Measurements from ENCODE around the gene TEC. TPM values are rescaled to one million over a fixed set of nuclear protein-coding genes. Genes with fewer than 3 reads are reported as not detected.

TEC gene
- polyA plus RNA-seq, 1 of the 3 experiments (the other 2 are of a cell fraction) = 0.85 TPM

DNA sequence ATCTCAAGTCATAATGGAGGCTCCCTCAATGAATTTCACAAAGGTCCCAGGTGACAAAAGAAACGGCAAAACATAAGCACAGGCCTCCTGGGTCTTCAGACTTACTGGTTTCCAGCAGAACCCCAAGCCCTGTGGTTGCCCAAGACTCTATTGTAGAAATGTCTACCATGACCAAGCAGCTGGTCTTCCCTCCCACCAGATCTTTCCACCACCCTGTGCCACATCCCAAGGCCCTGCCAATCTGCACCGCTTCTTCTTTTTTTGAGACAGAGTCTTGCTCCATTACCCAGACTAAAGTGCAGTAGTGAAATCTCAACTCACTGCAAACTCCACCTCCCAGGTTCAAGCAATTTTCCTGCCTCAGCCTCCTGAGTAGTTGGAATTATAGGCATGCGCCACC, 112.4 kb downstream of the TEC start (continued):
- TF ChIP-seq FOXJ3 (CRISPR knock-in tag; IDR thresholded peaks at IDR 0.05) = no peak
- TF ChIP-seq, protein P1, sequence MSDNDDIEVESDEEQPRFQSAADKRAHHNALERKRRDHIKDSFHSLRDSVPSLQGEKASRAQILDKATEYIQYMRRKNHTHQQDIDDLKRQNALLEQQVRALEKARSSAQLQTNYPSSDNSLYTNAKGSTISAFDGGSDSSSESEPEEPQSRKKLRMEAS (IDR thresholded peaks at IDR 0.05; ENCODE audit: low read depth) = no peak
- TF ChIP-seq JUND (IDR thresholded peaks at IDR 0.05) = no peak

DNA sequence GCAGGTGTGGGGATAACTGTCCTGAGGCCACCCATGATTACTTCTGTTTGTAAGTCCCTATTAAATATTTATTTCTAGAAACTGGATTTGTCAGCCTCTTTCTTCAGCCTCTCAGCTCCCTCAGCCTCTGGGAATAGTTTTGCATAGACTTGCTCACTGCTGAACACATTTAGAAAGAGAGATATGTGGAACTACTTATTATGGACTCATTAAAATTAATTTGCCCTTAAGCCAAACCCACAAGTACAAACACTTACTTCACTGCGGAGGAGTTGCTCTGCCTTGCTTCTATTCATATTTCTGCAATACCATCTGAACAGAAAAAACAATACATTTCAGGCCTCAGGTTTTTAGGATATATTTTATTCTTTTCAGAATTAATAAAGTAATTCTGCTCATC, 113.2 kb downstream of the TEC start:
- TF ChIP-seq SMC3 (IDR thresholded peaks at IDR 0.05; ENCODE audit: low read depth, low read length) = no peak
- TF ChIP-seq FOSL2 (IDR thresholded peaks at IDR 0.05; ENCODE audit: borderline replicate concordance, low read depth) = no peak
- TF ChIP-seq YY1 (IDR thresholded peaks at IDR 0.05; ENCODE audit: low read depth) = no peak
- TF ChIP-seq TEAD4 (IDR thresholded peaks at IDR 0.05; ENCODE audit: borderline replicate concordance, insufficient read depth) = no peak
- no peak for TF ChIP-seq JUND (IDR thresholded peaks at IDR 0.05)
- TF ChIP-seq, protein P2, sequence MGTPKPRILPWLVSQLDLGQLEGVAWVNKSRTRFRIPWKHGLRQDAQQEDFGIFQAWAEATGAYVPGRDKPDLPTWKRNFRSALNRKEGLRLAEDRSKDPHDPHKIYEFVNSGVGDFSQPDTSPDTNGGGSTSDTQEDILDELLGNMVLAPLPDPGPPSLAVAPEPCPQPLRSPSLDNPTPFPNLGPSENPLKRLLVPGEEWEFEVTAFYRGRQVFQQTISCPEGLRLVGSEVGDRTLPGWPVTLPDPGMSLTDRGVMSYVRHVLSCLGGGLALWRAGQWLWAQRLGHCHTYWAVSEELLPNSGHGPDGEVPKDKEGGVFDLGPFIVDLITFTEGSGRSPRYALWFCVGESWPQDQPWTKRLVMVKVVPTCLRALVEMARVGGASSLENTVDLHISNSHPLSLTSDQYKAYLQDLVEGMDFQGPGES (IDR thresholded peaks at IDR 0.05; ENCODE audit: low read depth, low read length) = no peak
- no peak overlapping the region for H3K9ac ChIP-seq
- DNase-seq = no peak
- H3K4me1 ChIP-seq (ENCODE audit: control insufficient read depth in 1 of 2, insufficient read depth in 2 of 2, low read depth in 1 of 2, low read length in 1 of 2) = no peaks in the 10 kb centered on the region
- H3F3A ChIP-seq (replicated peaks; ENCODE audit: insufficient read depth) = no peaks in the 10 kb centered on the region
- no peak overlapping the region for H3K27ac ChIP-seq (ENCODE audit: low read depth in 2 of 2, low read length in 1 of 2)
- H2AFZ ChIP-seq (ENCODE audit: low read depth) = no peak overlapping the region
- no peaks in the 10 kb centered on the region for H3K9me2 ChIP-seq
- 42% methylated on average over 1 of the region's 1 CpG for WGBS (ENCODE audit: low lambda C conversion rate)
- CTCF ChIA-PET = no interaction called here
- H3K79me2 ChIP-seq (ENCODE audit: insufficient read depth) = no peaks in the 10 kb centered on the region
- no peak overlapping the region for H3K4me2 ChIP-seq
- H3K36me3 ChIP-seq (replicated peaks in 1 of 2; ENCODE audit: control insufficient read depth in 1 of 2, insufficient read depth in 2 of 2, low read length in 1 of 2) = peaks cover 0 to 13% of the 10 kb centered on the region in 2 experiments
- no peaks in the 10 kb centered on the region for H3K9me3 ChIP-seq
- H3K4me3 ChIP-seq (ENCODE audit: low read depth in 2 of 2, low read length in 1 of 2) = no peak overlapping the region
- no peaks in the 10 kb centered on the region for H3K27me3 ChIP-seq (ENCODE audit: insufficient read depth)
- POLR2A ChIA-PET = no interaction called here
- H4K20me1 ChIP-seq (ENCODE audit: insufficient read depth) = no peaks in the 10 kb centered on the region

DNA sequence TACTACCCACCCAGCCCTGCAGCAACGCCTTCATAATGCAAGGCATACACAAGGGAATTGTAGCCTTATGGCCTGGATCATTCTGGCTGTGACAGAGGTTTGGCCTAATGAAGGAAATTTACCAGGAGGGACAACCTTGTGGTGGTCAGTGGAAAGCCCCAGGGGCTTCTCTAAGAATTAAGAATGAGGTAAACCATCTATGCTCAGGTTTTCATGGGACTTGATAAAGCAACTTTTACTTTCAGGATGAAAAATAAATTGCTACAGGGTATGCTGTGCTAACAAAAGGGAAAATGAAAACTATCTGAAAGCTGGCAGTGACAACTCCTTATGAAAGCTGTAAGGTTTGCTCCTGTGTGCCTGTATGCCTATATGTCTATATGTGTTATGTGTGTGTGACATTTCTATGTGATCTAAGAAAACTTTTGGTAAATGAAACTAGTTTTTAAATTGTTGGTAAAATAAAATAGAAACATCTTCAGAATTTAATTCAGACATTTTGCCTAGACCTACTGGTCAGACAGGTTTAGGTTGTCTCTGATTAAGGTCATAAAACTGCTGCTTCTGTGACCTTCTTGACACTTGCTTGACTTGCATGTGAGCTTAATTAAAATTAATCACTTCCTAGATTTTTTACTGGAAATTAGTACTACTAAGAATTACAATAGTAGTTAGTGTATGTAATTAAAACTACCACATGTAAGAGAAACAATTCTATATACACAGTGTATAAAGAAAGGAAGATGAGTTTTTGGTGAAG, 115.7 kb downstream of the TEC start:
- no peaks in the 10 kb centered on the region for H3K27me3 ChIP-seq (ENCODE audit: insufficient read depth)
- H3K4me1 ChIP-seq (ENCODE audit: control insufficient read depth in 1 of 2, insufficient read depth in 2 of 2, low read depth in 1 of 2, low read length in 1 of 2) = no peaks in the 10 kb centered on the region
- no peak overlapping the region for H2AFZ ChIP-seq (ENCODE audit: low read depth)
- POLR2A ChIA-PET = no interaction called here
- DNase-seq = no peak
- 86% methylated on average over 1 of the region's 1 CpG for WGBS (ENCODE audit: low lambda C conversion rate)
- no peaks in the 10 kb centered on the region for H3K9me3 ChIP-seq
- H3K36me3 ChIP-seq (replicated peaks in 1 of 2; ENCODE audit: control insufficient read depth in 1 of 2, insufficient read depth in 2 of 2, low read length in 1 of 2) = peaks cover 0 to 13% of the 10 kb centered on the region in 2 experiments
- H3F3A ChIP-seq (replicated peaks; ENCODE audit: insufficient read depth) = no peaks in the 10 kb centered on the region
- H3K79me2 ChIP-seq (ENCODE audit: insufficient read depth) = no peaks in the 10 kb centered on the region
- CTCF ChIA-PET = interaction anchor here (2.6 kb wide), 1 partner anchor 9 kb away, joined by 7 read pairs; no protein-coding TSS in a partner anchor
- no peak overlapping the region for H3K4me2 ChIP-seq
- no peak overlapping the region for H3K4me3 ChIP-seq (ENCODE audit: low read depth in 2 of 2, low read length in 1 of 2)
- no peak overlapping the region for H3K27ac ChIP-seq (ENCODE audit: low read depth in 2 of 2, low read length in 1 of 2)
- no peaks in the 10 kb centered on the region for H3K9me2 ChIP-seq
- H4K20me1 ChIP-seq (ENCODE audit: insufficient read depth) = no peaks in the 10 kb centered on the region
- H3K9ac ChIP-seq = no peak overlapping the region
- TF ChIP-seq TEAD4 (IDR thresholded peaks at IDR 0.05; ENCODE audit: borderline replicate concordance, insufficient read depth) (no peak), SIN3A (IDR thresholded peaks at IDR 0.05; ENCODE audit: borderline replicate concordance, low read depth, low read length) (no peak), YY1 (IDR thresholded peaks at IDR 0.05; ENCODE audit: low read depth) (no peak), TAF1 (IDR thresholded peaks at IDR 0.05; ENCODE audit: borderline replicate concordance, low read depth, low read length) (no peak), RAD21 (IDR thresholded peaks at IDR 0.05; ENCODE audit: low read length) (no peak), RFX5 (IDR thresholded peaks at IDR 0.05; ENCODE audit: low read length) (no peak), EZH2phosphoT487 (IDR thresholded peaks at IDR 0.05; ENCODE audit: borderline replicate concordance, low read depth) (no peak), RXRA (IDR thresholded peaks at IDR 0.05; ENCODE audit: borderline replicate concordance, low read depth) (no peak), MEF2A (IDR thresholded peaks at IDR 0.05; ENCODE audit: borderline replicate concordance, low read depth) (no peak), MXI1 (IDR thresholded peaks at IDR 0.05; ENCODE audit: low read depth, low read length) (no peak), RCOR1 (IDR thresholded peaks at IDR 0.05; ENCODE audit: low read length) (no peak), TCF12 (IDR thresholded peaks at IDR 0.05) (no peak), FOSL2 (IDR thresholded peaks at IDR 0.05; ENCODE audit: borderline replicate concordance, low read depth) (no peak), FOXM1 (IDR thresholded peaks at IDR 0.05; ENCODE audit: low read depth) (no peak)
- TF ChIP-seq, protein P3, sequence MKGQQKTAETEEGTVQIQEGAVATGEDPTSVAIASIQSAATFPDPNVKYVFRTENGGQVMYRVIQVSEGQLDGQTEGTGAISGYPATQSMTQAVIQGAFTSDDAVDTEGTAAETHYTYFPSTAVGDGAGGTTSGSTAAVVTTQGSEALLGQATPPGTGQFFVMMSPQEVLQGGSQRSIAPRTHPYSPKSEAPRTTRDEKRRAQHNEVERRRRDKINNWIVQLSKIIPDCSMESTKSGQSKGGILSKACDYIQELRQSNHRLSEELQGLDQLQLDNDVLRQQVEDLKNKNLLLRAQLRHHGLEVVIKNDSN (IDR thresholded peaks at IDR 0.05; ENCODE audit: borderline replicate concordance, low read depth) = no peak
- TF ChIP-seq, protein P4, sequence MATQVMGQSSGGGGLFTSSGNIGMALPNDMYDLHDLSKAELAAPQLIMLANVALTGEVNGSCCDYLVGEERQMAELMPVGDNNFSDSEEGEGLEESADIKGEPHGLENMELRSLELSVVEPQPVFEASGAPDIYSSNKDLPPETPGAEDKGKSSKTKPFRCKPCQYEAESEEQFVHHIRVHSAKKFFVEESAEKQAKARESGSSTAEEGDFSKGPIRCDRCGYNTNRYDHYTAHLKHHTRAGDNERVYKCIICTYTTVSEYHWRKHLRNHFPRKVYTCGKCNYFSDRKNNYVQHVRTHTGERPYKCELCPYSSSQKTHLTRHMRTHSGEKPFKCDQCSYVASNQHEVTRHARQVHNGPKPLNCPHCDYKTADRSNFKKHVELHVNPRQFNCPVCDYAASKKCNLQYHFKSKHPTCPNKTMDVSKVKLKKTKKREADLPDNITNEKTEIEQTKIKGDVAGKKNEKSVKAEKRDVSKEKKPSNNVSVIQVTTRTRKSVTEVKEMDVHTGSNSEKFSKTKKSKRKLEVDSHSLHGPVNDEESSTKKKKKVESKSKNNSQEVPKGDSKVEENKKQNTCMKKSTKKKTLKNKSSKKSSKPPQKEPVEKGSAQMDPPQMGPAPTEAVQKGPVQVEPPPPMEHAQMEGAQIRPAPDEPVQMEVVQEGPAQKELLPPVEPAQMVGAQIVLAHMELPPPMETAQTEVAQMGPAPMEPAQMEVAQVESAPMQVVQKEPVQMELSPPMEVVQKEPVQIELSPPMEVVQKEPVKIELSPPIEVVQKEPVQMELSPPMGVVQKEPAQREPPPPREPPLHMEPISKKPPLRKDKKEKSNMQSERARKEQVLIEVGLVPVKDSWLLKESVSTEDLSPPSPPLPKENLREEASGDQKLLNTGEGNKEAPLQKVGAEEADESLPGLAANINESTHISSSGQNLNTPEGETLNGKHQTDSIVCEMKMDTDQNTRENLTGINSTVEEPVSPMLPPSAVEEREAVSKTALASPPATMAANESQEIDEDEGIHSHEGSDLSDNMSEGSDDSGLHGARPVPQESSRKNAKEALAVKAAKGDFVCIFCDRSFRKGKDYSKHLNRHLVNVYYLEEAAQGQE (IDR thresholded peaks at IDR 0.05; ENCODE audit: low read depth, low read length) = no peak

Data from SK-N-SH (cell line).